ENCODE measurements around the gene UBXN6. TPM values are rescaled to one million over a fixed set of nuclear protein-coding genes. Genes with fewer than 3 reads are reported as not detected.

Gene UBXN6
- total and polyA plus RNA-seq, 5 donors: 99.8 to 135 (median 123) TPM

GRCh38 chr19:4415352-4415751 lies 42.2 kb downstream of the UBXN6 start:
- Histone ChIP-seq H3K27me3 (ENCODE audit: control insufficient read depth, insufficient read depth) (no peaks in the 10 kb centered on the region), H3K27ac (ENCODE audit: low read length) (no peak overlapping the region), H3K4me1 (ENCODE audit: control insufficient read depth, insufficient read depth, low read length) (peaks cover 3% of the 10 kb centered on the region), H3K4me3 (ENCODE audit: low read length) (no peak overlapping the region), H3K9me3 (ENCODE audit: control insufficient read depth, low read length) (no peaks in the 10 kb centered on the region)
- 40% methylated on average over 10 of the region's 10 CpGs for WGBS
- intact Hi-C loops (cut with DNase I): no loop called here
- no peak for DNase-seq
- ATAC-seq: peak; percentile 20 to 37

GRCh38 chr19:4414800-4415321 lies 42.7 kb downstream of the UBXN6 start:
- intact Hi-C loops (cut with DNase I): no loop called here
- Histone ChIP-seq H3K4me1 (ENCODE audit: control insufficient read depth, insufficient read depth, low read length) (peaks cover 3% of the 10 kb centered on the region), H3K27me3 (ENCODE audit: control insufficient read depth, insufficient read depth) (no peaks in the 10 kb centered on the region), H3K4me3 (ENCODE audit: low read length) (no peak overlapping the region), H3K27ac (ENCODE audit: low read length) (no peak overlapping the region), H3K9me3 (ENCODE audit: control insufficient read depth, low read length) (no peaks in the 10 kb centered on the region)
- WGBS: 38% methylated on average over 9 of the region's 9 CpGs
- ATAC-seq: peak in 1 of 2 donors; percentile 27
- no peak for DNase-seq

- 83% methylated on average over 7 of the region's 7 CpGs for WGBS
- peak in 1 of 2 donors; percentile 49 for ATAC-seq
- Histone ChIP-seq H3K27ac (ENCODE audit: low read length) (no peak overlapping the region), H3K27me3 (ENCODE audit: control insufficient read depth, insufficient read depth) (no peaks in the 10 kb centered on the region), H3K9me3 (ENCODE audit: control insufficient read depth, low read length) (no peaks in the 10 kb centered on the region), H3K4me3 (ENCODE audit: low read length) (no peak overlapping the region), H3K4me1 (ENCODE audit: control insufficient read depth, insufficient read depth, low read length) (peaks cover 3% of the 10 kb centered on the region)
- intact Hi-C loops (cut with DNase I): no loop called here
- no peak for DNase-seq
Observed at GRCh38 chr19:4414144-4414799, 43.3 kb downstream of the UBXN6 start.

DNA sequence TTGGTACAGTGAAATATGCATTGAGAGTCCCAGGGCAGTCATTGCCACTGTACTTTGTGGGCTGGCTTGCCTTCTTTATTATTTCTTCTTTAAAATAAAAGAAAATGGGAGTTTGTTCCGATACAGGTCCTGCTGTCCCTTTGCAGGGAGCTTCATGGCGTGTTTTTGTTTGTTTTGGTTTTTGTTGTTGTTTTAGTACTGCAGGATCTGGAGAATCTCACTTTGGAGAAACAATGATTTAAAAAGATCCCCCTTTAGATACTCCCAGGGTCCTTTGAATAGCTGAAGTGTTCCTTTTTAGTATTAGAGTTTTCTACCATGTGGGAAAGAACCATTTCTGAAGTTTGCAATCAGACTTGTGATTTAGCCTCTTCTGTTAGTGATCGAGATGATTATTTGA lies 44.0 kb downstream of the UBXN6 start:
- no peaks in the 10 kb centered on the region for H3K9me3 ChIP-seq (ENCODE audit: control insufficient read depth, low read length)
- no peaks in the 10 kb centered on the region for H3K27me3 ChIP-seq (ENCODE audit: control insufficient read depth, insufficient read depth)
- ATAC-seq (no peak), DNase-seq (no peak)
- no peak overlapping the region for H3K4me3 ChIP-seq (ENCODE audit: low read length)
- intact Hi-C loops (cut with DNase I): no loop called here
- H3K4me1 ChIP-seq (ENCODE audit: control insufficient read depth, insufficient read depth, low read length): peaks cover 3% of the 10 kb centered on the region
- no peak overlapping the region for H3K27ac ChIP-seq (ENCODE audit: low read length)
- 94% methylated on average over 3 of the region's 3 CpGs for WGBS

GRCh38 chr19:4409123-4409933 lies 48.3 kb downstream of the UBXN6 start:
- intact Hi-C loops (cut with DNase I): loop anchor here in 1 of 4 donors (10.0 kb wide), 1 partner anchor 45 kb away; the partner anchor contains the start of gene UBXN6

DNA sequence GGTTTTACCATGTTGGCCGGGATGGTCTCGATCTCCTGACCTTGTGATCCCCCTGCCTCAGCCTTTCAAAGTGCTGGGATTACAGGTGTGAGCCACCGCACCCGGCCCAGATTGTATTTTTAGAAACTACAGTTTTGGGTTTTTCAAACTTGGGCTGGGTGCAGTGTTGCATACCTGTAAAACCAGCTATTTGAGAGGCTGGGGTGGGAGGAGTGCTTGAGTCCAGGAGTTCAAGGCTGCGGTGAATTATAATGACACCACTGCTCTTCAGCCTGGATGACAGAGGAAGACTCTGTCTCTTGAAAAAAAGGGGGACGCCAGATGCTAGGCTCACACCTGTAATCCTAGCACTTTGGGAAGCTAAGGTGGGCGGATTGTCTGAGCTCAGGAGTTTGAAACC lies 51.0 kb downstream of the UBXN6 start:
- DNase-seq: no peak
- Histone ChIP-seq H3K4me1 (ENCODE audit: control insufficient read depth, insufficient read depth, low read length) (peaks cover 3% of the 10 kb centered on the region), H3K27ac (ENCODE audit: low read length) (no peak overlapping the region), H3K9me3 (ENCODE audit: control insufficient read depth, low read length) (no peaks in the 10 kb centered on the region), H3K27me3 (ENCODE audit: control insufficient read depth, insufficient read depth) (no peaks in the 10 kb centered on the region), H3K4me3 (ENCODE audit: low read length) (no peak overlapping the region)
- WGBS: 94% methylated on average over 7 of the region's 7 CpGs
- intact Hi-C loops (cut with DNase I): loop anchor here in 1 of 4 donors (10.0 kb wide), 1 partner anchor 48 kb away; the partner anchor contains the start of gene UBXN6
- no peak for ATAC-seq

More at GRCh38 chr19:4409123-4409933, 48.3 kb downstream of the UBXN6 start:
- H3K9me3 ChIP-seq (ENCODE audit: control insufficient read depth, low read length): no peaks in the 10 kb centered on the region
- WGBS: 85% methylated on average over 23 of the region's 23 CpGs
- no peaks in the 10 kb centered on the region for H3K27me3 ChIP-seq (ENCODE audit: control insufficient read depth, insufficient read depth)
- no peaks in the 10 kb centered on the region for H3K4me1 ChIP-seq (ENCODE audit: control insufficient read depth, insufficient read depth, low read length)
- H3K27ac ChIP-seq (ENCODE audit: low read length): no peak overlapping the region
- no peak for ATAC-seq
- no peak overlapping the region for H3K4me3 ChIP-seq (ENCODE audit: low read length)
- DNase-seq: no peak

DNA sequence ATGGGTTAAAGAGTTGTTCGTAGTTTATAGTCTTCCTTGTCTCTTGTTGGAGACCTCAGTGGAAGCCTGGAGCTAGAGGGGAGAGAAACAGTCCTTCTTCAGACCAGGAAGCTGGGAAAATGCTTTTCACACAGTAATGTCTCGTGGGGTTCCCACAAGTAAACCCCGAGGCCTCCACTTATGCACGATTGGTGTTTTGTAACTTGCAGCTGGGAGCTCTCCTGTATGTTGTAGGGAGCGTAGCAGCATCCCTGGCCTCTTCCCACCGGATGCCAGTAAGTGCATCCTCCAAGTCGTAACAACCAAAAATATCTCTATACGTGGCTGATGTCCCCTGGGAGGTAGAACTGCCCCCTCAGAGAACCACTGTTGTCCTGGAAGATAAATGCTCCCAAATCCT lies 51.6 kb downstream of the UBXN6 start:
- 88% methylated on average over 8 of the region's 8 CpGs for WGBS
- Histone ChIP-seq H3K9me3 (ENCODE audit: control insufficient read depth, low read length) (no peaks in the 10 kb centered on the region), H3K27ac (ENCODE audit: low read length) (no peak overlapping the region), H3K4me1 (ENCODE audit: control insufficient read depth, insufficient read depth, low read length) (peaks cover 3% of the 10 kb centered on the region), H3K4me3 (ENCODE audit: low read length) (no peak overlapping the region), H3K27me3 (ENCODE audit: control insufficient read depth, insufficient read depth) (no peaks in the 10 kb centered on the region)
- DNase-seq (no peak), ATAC-seq (no peak)
- intact Hi-C loops (cut with DNase I): loop anchor here in 1 of 4 donors (10.0 kb wide), 1 partner anchor 49 kb away; the partner anchor contains the start of gene UBXN6

DNA sequence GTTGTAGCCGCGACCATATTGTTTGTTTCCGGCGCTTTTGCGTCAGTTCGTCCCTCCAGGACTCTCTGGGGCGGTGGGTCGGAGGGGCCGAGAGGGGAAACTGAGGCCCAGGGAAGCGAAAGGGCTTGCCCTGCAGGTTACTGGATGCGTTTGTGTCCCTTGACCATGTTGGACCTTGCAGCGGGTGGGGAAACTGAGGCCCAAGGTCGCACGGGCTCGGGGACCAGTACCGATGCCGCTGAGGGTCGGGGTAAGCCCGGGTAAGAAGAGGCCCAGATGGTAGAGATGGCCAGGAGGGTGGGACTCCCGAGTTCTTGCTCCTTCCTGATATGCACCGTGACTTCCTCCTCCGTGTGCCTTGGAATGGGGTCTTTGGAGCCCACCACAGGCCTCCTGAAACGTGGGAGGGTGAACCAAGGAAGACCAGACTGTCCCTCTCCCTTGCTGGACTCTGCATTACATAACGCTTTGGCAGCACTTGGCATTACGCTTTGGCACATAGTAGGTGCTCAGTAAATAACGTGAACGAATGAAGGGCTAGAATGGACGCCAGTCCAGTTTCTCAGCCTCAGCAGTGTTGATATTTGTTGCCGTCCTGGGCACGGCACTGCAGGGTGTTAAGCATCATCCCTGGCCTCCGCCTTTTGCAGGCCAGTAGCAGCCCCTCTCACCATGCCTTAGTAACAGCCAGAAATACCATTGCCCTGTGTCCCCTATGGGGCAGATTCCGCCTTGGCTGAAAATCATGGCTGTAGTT lies 54.4 kb downstream of the UBXN6 start:
- WGBS: 12% methylated on average over 32 of the region's 32 CpGs
- Histone ChIP-seq H3K27me3 (ENCODE audit: control insufficient read depth, insufficient read depth) (no peaks in the 10 kb centered on the region), H3K9me3 (ENCODE audit: control insufficient read depth, low read length) (no peaks in the 10 kb centered on the region), H3K4me3 (ENCODE audit: low read length) (peak overlapping the region; percentile 69), H3K27ac (ENCODE audit: low read length) (no peak overlapping the region), H3K4me1 (ENCODE audit: control insufficient read depth, insufficient read depth, low read length) (peaks cover 3% of the 10 kb centered on the region)
- intact Hi-C loops (cut with DNase I): loop anchor here in 1 of 4 donors (5.0 to 10.0 kb wide), 2 partner anchors 52 to 136 kb away; partner anchors contain the start of gene UBXN6
- no peak for ATAC-seq
- DNase-seq: peak in 1 of 3 donors; percentile 59

DNA sequence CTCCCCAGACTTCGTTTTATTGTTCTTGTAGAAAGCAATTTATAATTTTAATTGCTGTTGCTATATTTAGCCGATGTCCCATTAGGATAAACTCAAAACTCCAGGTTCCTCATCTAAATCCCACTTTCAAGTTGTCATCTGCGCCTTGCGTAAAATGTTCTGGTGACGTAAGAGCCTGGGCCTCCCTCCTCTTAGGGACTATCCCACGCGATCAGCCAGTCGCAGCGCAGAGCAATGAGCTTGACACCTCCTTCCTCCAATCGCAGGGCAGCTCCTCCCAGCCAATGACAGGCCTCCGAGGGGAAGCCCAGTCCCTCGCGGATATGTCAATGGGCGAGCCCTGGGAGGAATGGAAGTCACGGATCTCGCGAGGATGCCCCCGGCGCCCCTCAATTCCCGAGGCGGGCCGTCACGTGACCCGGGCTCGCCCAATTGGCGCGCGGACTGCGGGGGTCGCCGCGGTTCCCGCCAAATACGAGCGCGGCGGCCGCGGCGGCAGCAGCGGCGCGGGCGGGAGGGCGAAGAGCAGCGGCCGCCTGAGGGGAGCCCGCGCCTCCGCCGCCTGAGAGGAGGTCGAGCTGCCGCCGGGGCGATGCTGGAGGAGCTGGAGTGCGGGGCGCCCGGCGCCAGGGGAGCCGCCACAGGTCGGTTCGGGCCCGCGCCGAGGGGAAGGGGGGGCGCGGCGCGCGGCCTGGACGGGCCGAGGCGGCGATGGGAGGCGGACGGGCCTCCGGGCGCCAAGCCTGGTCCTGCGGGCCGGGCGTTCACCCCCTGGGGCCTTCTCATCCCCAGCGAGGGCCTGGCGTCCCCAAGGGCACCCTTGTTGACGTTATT lies 55.2 kb downstream of the UBXN6 start, which contains the start of gene CHAF1A:
Gene CHAF1A (plus strand): TSS at position 470 of the 834 bp plus-strand sequence. CDS start 123 bp downstream, at position 593.
- under 1% methylated on average over 84 of the region's 84 CpGs for WGBS
- intact Hi-C loops (cut with DNase I): loop anchor here in 1 of 4 donors (5.0 to 10.0 kb wide), 2 partner anchors 52 to 135 kb away; partner anchors contain the start of gene UBXN6
- H3K4me3 ChIP-seq (ENCODE audit: low read length): peak within 1 kb of the TSS; percentile 69
- peak; percentile 97 to 98 for ATAC-seq
- no peaks in the 10 kb centered on the region for H3K27me3 ChIP-seq (ENCODE audit: control insufficient read depth, insufficient read depth)
- H3K27ac ChIP-seq (ENCODE audit: low read length): peak within 1 kb of the TSS; percentile 27
- peak; percentile 99 to 100 (median 99) for DNase-seq
- peaks cover 5% of the 10 kb centered on the region for H3K4me1 ChIP-seq (ENCODE audit: control insufficient read depth, insufficient read depth, low read length)
- H3K9me3 ChIP-seq (ENCODE audit: control insufficient read depth, low read length): no peaks in the 10 kb centered on the region
